HEK293 (cell line): ENCODE measurements around the gene PEX16.
A peak's percentile ranks its signal among the peaks of the same experiment; 100 is the strongest.

Source experiments
- CTCF ChIA-PET: fragments of 350-600 bp; formaldehyde crosslinking; extraction: SDS; loops from one replicate; lab custom pipeline; 2021; ENCODE audit warnings: antibody characterized with exemption; lab: Yijun Ruan, JAX
- POLR2A ChIA-PET: fragments of 300-600 bp; formaldehyde crosslinking; extraction: SDS; loops from one replicate; lab custom pipeline; 2020; ENCODE audit warnings: antibody characterized with exemption, inconsistent platforms; lab: Yijun Ruan, JAX
- H3K27ac ChIP-seq: fragments of 200-500 bp; sonication (Bioruptor generic); 2 replicates; pipeline ENCODE4 v1.5.1; 2014; ENCODE audit warnings: low read depth, low read length, control low read depth, inconsistent platforms; ENCODE audit errors: extremely low read depth
- H3K36me3 ChIP-seq, 2 experiments: fragments of 200-500 bp in 1 of 2; sonication (Bioruptor generic) in 1 of 2; 1 replicate in 1 of 2; 2 replicates in 1 of 2; pipeline ENCODE4 v1.5.1; 2014 to 2017; ENCODE audit warnings: inconsistent platforms in 2 of 2, low read length in 2 of 2; ENCODE audit not compliant: control insufficient read depth in 2 of 2, insufficient read depth in 1 of 2
- H3K4me1 ChIP-seq: fragments of 200-500 bp; sonication (Bioruptor generic); 2 replicates; pipeline ENCODE4 v1.5.1; 2014; ENCODE audit warnings: mild to moderate bottlenecking, low read length, inconsistent platforms; ENCODE audit not compliant: control insufficient read depth, insufficient read depth
- H3K4me3 ChIP-seq: 2 replicates; pipeline ENCODE4 v1.5.1; 2011; ENCODE audit warnings: low read depth, mild to moderate bottlenecking, control low read depth, low read length, moderate library complexity
- H3K9me3 ChIP-seq: fragments of 200-500 bp; sonication (Bioruptor generic); 2 replicates; pipeline ENCODE4 v1.5.1; 2014; ENCODE audit warnings: low read depth, low read length, inconsistent platforms; ENCODE audit not compliant: control insufficient read depth, insufficient read depth
- HOXD13 ChIP-seq: sonication (generic); formaldehyde crosslinking; IDR thresholded peaks from 2 replicates; pipeline ENCODE4 v1.8.0; 2022; ENCODE audit warnings: missing genetic modification reagents, borderline replicate concordance
- KLF1 ChIP-seq: fragments of 450-650 bp; formaldehyde crosslinking; IDR thresholded peaks from 2 replicates; pipeline ENCODE4 v1.5.1; 2016; ENCODE audit warnings: missing biosample characterization, missing genetic modification characterization
- SCRT2 ChIP-seq: fragments of 450-650 bp; formaldehyde crosslinking; IDR thresholded peaks from 2 replicates; pipeline ENCODE4 v1.5.1; 2016; ENCODE audit warnings: missing biosample characterization, missing genetic modification characterization
- ZNF23 ChIP-seq: fragments of 450-650 bp; formaldehyde crosslinking; IDR thresholded peaks from 2 replicates; pipeline ENCODE4 v1.5.1; 2016; ENCODE audit warnings: missing biosample characterization, missing genetic modification characterization, borderline replicate concordance
- ZNF239 ChIP-seq: fragments of 450-650 bp; formaldehyde crosslinking; IDR thresholded peaks from 2 replicates; pipeline ENCODE4 v1.5.1; 2016; ENCODE audit warnings: missing biosample characterization, missing genetic modification characterization
- ZNF24 ChIP-seq: fragments of 450-650 bp; formaldehyde crosslinking; IDR thresholded peaks from 2 replicates; pipeline ENCODE4 v1.5.1; 2016; ENCODE audit warnings: missing biosample characterization, missing genetic modification characterization
- ZNF350 ChIP-seq: fragments of 450-650 bp; formaldehyde crosslinking; IDR thresholded peaks from 2 replicates; pipeline ENCODE4 v1.5.0; 2017; ENCODE audit warnings: missing biosample characterization, mild to moderate bottlenecking, missing genetic modification characterization
- ZNF404 ChIP-seq: fragments of 450-650 bp; formaldehyde crosslinking; IDR thresholded peaks from 2 replicates; pipeline ENCODE4 v1.5.1; 2017; ENCODE audit warnings: missing biosample characterization, missing genetic modification characterization
- ZNF501 ChIP-seq: fragments of 450-650 bp; formaldehyde crosslinking; IDR thresholded peaks from 2 replicates; pipeline ENCODE4 v1.5.1; 2016; ENCODE audit warnings: missing biosample characterization, missing genetic modification characterization
- ZNF707 ChIP-seq: fragments of 450-650 bp; formaldehyde crosslinking; IDR thresholded peaks from 2 replicates; pipeline ENCODE4 v1.5.1; 2016; ENCODE audit warnings: missing biosample characterization, missing genetic modification characterization
- ZNF837 ChIP-seq: fragments of 450-650 bp; formaldehyde crosslinking; IDR thresholded peaks from 2 replicates; pipeline ENCODE4 v1.5.1; 2016; ENCODE audit warnings: missing biosample characterization, missing genetic modification characterization
- ZNF843 ChIP-seq: fragments of 450-650 bp; formaldehyde crosslinking; IDR thresholded peaks from 2 replicates; pipeline ENCODE4 v1.5.1; 2016; ENCODE audit warnings: missing biosample characterization, missing genetic modification characterization
- TF ChIP-seq, protein P1 (sequence below): fragments of 450-650 bp; formaldehyde crosslinking; IDR thresholded peaks from 2 replicates; pipeline ENCODE4 v1.5.1; 2016; ENCODE audit warnings: missing biosample characterization, missing genetic modification characterization, borderline replicate concordance
- TF ChIP-seq, protein P2 (sequence below): fragments of 450-650 bp; formaldehyde crosslinking; IDR thresholded peaks from 2 replicates; pipeline ENCODE4 v1.5.1; 2017; ENCODE audit warnings: missing biosample characterization, missing genetic modification characterization
- TF ChIP-seq, protein P3 (sequence below): fragments of 450-650 bp; formaldehyde crosslinking; IDR thresholded peaks from 2 replicates; pipeline ENCODE4 v1.5.1; 2016; ENCODE audit warnings: missing biosample characterization, missing genetic modification characterization, low read depth
- TF ChIP-seq, protein P4 (sequence below): fragments of 450-650 bp; formaldehyde crosslinking; IDR thresholded peaks from 2 replicates; pipeline ENCODE4 v1.5.1; 2017; ENCODE audit warnings: missing biosample characterization, missing genetic modification characterization

PEX16 gene

DNA sequence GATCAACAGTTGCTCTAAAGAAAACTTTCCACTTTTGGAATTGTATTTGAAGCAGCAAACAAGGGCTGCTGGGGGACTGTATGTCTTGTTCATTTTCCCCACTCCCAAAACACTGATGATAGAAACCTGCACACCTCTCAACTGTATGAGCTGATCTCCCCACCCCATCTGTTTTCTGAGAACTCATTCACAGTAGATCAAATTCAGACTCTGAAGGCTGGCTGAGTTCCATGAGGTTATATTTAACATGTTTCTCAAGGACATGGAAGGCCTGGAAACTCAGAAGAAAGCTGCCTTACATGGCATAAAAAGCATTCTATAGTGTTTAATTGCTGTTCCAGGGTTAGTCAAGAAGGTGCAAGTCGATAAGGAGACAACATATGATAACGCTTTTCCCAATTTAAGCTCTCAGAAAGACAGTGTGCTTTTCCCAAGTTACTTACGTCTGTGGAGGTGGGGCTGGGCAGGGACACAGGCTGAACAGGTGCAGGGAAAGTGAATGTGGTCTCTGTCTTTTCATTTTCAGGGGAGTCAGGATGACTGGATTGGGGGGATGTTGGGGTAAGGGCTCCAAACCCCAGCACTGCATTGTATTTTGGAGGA lies 27.8 kb upstream of the PEX16 start:
- Histone ChIP-seq H3K4me3 (no peak overlapping the region), H3K4me1 (no peaks in the 10 kb centered on the region), H3K9me3 (no peaks in the 10 kb centered on the region), H3K36me3 (peaks cover 0 to 53% of the 10 kb centered on the region in 2 experiments; a peak in 1 of 3 replicates), H3K27ac (no peak overlapping the region)
- ChIA-PET CTCF (interaction anchor here (2.8 kb wide), 1 partner anchor 19 kb away, joined by 13 read pairs; no protein-coding TSS in a partner anchor), POLR2A (no interaction called here)
- TF ChIP-seq, protein P1, sequence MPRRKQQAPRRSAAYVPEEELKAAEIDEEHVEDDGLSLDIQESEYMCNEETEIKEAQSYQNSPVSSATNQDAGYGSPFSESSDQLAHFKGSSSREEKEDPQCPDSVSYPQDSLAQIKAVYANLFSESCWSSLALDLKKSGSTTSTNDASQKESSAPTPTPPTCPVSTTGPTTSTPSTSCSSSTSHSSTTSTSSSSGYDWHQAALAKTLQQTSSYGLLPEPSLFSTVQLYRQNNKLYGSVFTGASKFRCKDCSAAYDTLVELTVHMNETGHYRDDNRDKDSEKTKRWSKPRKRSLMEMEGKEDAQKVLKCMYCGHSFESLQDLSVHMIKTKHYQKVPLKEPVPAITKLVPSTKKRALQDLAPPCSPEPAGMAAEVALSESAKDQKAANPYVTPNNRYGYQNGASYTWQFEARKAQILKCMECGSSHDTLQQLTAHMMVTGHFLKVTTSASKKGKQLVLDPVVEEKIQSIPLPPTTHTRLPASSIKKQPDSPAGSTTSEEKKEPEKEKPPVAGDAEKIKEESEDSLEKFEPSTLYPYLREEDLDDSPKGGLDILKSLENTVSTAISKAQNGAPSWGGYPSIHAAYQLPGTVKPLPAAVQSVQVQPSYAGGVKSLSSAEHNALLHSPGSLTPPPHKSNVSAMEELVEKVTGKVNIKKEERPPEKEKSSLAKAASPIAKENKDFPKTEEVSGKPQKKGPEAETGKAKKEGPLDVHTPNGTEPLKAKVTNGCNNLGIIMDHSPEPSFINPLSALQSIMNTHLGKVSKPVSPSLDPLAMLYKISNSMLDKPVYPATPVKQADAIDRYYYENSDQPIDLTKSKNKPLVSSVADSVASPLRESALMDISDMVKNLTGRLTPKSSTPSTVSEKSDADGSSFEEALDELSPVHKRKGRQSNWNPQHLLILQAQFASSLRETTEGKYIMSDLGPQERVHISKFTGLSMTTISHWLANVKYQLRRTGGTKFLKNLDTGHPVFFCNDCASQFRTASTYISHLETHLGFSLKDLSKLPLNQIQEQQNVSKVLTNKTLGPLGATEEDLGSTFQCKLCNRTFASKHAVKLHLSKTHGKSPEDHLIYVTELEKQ = no peak
- peak; percentile 25; the same call in 1 of the 2 replicates for TF ChIP-seq SCRT2 (tag by site-specific recombination)
- TF ChIP-seq ZNF350 (tag by site-specific recombination) = no peak

DNA sequence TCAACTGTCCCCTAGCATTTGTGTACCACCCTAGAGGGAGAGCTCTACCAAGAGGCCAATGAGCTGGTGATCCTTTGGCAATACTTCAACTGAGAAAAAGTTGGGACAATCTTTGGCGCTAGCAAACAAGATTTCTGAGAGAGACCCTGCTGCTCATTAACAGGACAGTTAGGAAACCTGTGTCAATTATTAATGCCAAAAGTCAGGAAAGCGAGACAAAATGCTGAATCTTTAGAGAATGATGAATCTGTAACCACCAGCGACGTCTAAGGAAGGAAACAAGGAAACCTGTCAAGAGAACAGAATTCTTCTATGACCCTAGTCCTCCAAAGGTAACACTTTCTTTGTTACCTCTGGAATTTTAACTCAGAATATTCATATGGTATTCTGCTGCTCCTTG lies 24.7 kb upstream of the PEX16 start:
- POLR2A ChIA-PET = interaction anchor here (0.5 kb wide), 1 partner anchor 118 kb away, joined by 3 read pairs; no protein-coding TSS in a partner anchor
- peaks cover 0 to 30% of the 10 kb centered on the region in 2 experiments; a peak in 1 of 3 replicates for H3K36me3 ChIP-seq
- no peak for TF ChIP-seq ZNF843
- TF ChIP-seq ZNF404 (tag by site-specific recombination) = no peak
- no peak for TF ChIP-seq HOXD13 (CRISPR knock-in tag)
- TF ChIP-seq ZNF707 (tag by site-specific recombination) = no peak
- TF ChIP-seq, protein P2, sequence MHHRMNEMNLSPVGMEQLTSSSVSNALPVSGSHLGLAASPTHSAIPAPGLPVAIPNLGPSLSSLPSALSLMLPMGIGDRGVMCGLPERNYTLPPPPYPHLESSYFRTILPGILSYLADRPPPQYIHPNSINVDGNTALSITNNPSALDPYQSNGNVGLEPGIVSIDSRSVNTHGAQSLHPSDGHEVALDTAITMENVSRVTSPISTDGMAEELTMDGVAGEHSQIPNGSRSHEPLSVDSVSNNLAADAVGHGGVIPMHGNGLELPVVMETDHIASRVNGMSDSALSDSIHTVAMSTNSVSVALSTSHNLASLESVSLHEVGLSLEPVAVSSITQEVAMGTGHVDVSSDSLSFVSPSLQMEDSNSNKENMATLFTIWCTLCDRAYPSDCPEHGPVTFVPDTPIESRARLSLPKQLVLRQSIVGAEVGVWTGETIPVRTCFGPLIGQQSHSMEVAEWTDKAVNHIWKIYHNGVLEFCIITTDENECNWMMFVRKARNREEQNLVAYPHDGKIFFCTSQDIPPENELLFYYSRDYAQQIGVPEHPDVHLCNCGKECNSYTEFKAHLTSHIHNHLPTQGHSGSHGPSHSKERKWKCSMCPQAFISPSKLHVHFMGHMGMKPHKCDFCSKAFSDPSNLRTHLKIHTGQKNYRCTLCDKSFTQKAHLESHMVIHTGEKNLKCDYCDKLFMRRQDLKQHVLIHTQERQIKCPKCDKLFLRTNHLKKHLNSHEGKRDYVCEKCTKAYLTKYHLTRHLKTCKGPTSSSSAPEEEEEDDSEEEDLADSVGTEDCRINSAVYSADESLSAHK (tag by site-specific recombination) = no peak
- TF ChIP-seq KLF1 (tag by site-specific recombination) = no peak
- TF ChIP-seq, all 188 proteins: peak for 0
- Histone ChIP-seq H3K4me3 (no peak overlapping the region), H3K9me3 (no peaks in the 10 kb centered on the region), H3K4me1 (no peaks in the 10 kb centered on the region), H3K27ac (no peak overlapping the region)
- CTCF ChIA-PET = interaction anchor here (0.7 to 1.7 kb wide), 3 partner anchors 22 to 100 kb away, joined by 3 to 9 read pairs (median 5); no protein-coding TSS in a partner anchor

DNA sequence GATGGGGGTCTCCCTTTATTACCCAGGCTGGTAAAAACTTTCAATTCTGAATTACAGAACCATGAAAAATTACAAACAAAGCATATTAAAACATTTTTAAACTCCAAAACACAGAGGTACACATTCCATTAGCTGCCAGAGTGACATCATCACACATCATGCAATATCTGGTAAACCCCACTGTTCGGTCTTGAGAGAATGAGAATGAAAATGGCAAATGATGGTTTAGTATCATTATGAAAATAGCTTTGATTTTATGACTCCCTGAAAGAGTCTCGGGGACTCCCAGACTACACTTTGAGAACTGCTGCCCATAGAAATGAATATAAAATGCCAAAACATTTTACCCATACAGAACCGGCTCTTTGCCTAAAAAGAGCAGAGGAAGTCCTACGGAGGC lies 23.6 kb upstream of the PEX16 start:
- POLR2A ChIA-PET = interaction anchor here (0.8 kb wide), 1 partner anchor 24 kb away, joined by 3 read pairs; the partner anchor contains the start of gene PEX16
- H3K27ac ChIP-seq = no peak overlapping the region
- no peak overlapping the region for H3K4me3 ChIP-seq
- CTCF ChIA-PET = interaction anchor here (0.6 to 1.7 kb wide), 4 partner anchors 23 to 69 kb away, joined by 3 to 5 read pairs (median 4); no protein-coding TSS in a partner anchor
- no peaks in the 10 kb centered on the region for H3K4me1 ChIP-seq
- no peaks in the 10 kb centered on the region for H3K9me3 ChIP-seq
- TF ChIP-seq ZNF837 (tag by site-specific recombination) (no peak), ZNF23 (tag by site-specific recombination) (no peak), ZNF501 (tag by site-specific recombination) (no peak), SCRT2 (tag by site-specific recombination) (no peak), ZNF239 (tag by site-specific recombination) (no peak), ZNF24 (no peak)
- TF ChIP-seq, protein P3, sequence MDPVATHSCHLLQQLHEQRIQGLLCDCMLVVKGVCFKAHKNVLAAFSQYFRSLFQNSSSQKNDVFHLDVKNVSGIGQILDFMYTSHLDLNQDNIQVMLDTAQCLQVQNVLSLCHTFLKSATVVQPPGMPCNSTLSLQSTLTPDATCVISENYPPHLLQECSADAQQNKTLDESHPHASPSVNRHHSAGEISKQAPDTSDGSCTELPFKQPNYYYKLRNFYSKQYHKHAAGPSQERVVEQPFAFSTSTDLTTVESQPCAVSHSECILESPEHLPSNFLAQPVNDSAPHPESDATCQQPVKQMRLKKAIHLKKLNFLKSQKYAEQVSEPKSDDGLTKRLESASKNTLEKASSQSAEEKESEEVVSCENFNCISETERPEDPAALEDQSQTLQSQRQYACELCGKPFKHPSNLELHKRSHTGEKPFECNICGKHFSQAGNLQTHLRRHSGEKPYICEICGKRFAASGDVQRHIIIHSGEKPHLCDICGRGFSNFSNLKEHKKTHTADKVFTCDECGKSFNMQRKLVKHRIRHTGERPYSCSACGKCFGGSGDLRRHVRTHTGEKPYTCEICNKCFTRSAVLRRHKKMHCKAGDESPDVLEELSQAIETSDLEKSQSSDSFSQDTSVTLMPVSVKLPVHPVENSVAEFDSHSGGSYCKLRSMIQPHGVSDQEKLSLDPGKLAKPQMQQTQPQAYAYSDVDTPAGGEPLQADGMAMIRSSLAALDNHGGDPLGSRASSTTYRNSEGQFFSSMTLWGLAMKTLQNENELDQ = no peak
- TF ChIP-seq, protein P4, sequence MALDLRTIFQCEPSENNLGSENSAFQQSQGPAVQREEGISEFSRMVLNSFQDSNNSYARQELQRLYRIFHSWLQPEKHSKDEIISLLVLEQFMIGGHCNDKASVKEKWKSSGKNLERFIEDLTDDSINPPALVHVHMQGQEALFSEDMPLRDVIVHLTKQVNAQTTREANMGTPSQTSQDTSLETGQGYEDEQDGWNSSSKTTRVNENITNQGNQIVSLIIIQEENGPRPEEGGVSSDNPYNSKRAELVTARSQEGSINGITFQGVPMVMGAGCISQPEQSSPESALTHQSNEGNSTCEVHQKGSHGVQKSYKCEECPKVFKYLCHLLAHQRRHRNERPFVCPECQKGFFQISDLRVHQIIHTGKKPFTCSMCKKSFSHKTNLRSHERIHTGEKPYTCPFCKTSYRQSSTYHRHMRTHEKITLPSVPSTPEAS (tag by site-specific recombination) = no peak
- H3K36me3 ChIP-seq = peaks cover 0 to 31% of the 10 kb centered on the region in 2 experiments; a peak in 1 of 3 replicates
